PC-3 (cell line): ENCODE data around the gene SDC1.

Source experiments
- EZH2 ChIP-seq: fragments of 300-600 bp; sonication (generic); IDR thresholded peaks from one replicate; pipeline ENCODE4 v1.6.1; 2017; ENCODE audit warnings: antibody characterized with exemption, mild to moderate bottlenecking, low read length; ENCODE audit not compliant: unreplicated experiment
- EZH2phosphoT487 ChIP-seq: fragments of 300-600 bp; sonication (generic); IDR thresholded peaks from 2 replicates; pipeline ENCODE4 v1.6.1; 2018; ENCODE audit warnings: mild to moderate bottlenecking, antibody characterized with exemption, low read length, borderline replicate concordance
- TF ChIP-seq, protein P1 (sequence below): fragments of 300-600 bp; sonication (generic); conservative IDR thresholded peaks from 2 replicates; pipeline ENCODE4 v1.5.1; 2017; ENCODE audit warnings: antibody characterized with exemption, low read depth, mild to moderate bottlenecking, low read length

DNA sequence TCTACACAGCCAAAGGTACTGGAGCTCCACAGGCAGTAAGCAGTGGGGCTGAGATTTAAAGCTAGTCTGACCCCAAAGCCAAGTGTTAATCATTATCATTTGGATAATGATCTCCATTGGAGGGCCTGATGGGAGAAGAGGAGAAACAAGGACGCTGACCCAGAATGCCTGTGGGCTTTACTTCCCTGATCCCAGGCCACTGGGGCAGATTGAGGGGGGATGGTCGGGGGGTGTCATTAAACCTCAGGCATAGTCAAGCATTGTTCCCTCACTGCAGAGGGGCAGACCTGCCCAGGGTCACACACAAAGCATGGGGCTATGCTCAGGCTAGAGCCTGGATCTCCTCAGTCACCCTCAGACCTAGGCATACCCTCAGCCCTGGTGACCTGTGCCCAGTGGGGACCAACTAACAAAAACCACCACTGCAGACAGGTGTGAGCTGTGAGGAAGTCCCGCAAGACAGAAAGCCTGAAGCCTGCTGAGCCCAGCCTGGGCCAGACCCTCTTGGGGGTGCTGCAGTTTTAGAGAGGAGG is 53.4 kb downstream of the SDC1 start:
- TF ChIP-seq, protein P1, sequence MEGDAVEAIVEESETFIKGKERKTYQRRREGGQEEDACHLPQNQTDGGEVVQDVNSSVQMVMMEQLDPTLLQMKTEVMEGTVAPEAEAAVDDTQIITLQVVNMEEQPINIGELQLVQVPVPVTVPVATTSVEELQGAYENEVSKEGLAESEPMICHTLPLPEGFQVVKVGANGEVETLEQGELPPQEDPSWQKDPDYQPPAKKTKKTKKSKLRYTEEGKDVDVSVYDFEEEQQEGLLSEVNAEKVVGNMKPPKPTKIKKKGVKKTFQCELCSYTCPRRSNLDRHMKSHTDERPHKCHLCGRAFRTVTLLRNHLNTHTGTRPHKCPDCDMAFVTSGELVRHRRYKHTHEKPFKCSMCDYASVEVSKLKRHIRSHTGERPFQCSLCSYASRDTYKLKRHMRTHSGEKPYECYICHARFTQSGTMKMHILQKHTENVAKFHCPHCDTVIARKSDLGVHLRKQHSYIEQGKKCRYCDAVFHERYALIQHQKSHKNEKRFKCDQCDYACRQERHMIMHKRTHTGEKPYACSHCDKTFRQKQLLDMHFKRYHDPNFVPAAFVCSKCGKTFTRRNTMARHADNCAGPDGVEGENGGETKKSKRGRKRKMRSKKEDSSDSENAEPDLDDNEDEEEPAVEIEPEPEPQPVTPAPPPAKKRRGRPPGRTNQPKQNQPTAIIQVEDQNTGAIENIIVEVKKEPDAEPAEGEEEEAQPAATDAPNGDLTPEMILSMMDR, result no peak
- TF ChIP-seq EZH2phosphoT487 (no peak), EZH2 (no peak)
